Cardiac septum (tissue), 1 donor: ENCODE results near the gene SGMS2. TPM values are rescaled to one million over a fixed set of nuclear protein-coding genes. Genes with fewer than 3 reads are reported as not detected.

ENCODE experiments used
- DNase-seq: peaks from one replicate; pipeline ENCODE4 v3.0.0-alpha.2; 2020; ENCODE audit warnings: low spot score
- intact Hi-C: fragments of 100-400 bp; cut with DNase I; formaldehyde crosslinking; loops from one replicate; pipeline ENCODE4 v1.14.0; 2022
- total RNA-seq: library from RNA; stranded (reverse); fragmentation: NEBNext Ultra II Directional; extraction: Animal tissue kit (Norgen Biotek cat#: 25700); gene quantifications from one replicate; pipeline ENCODE4 v1.2.1, GENCODE V29; 2021
- donor health status: DM: no; HTN: no; CAD: no.

The SGMS2 gene
- total RNA-seq, 1 donor from 2014 or later: 37.8 TPM

DNA sequence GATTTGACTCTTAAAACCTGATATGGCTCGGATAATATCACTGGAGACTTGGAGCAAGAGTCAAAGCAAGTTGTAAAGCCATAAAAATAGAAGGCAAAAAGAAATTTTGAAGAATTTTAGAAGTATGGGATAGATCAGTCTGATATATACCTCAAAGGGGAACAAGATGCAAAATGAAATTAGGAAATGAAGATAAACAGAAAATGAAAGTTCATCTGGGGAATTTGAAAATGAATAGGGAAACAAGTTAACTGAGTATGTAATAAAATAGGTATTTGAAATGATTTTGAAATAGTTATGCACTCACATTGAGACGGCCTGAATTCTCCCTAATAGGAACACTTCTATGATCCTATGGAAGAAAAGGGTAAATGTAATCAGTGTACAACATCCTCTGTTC, 112.3 kb downstream of the SGMS2 start:
- intact Hi-C loops: no loop called here
- DNase-seq: no peak

DNA sequence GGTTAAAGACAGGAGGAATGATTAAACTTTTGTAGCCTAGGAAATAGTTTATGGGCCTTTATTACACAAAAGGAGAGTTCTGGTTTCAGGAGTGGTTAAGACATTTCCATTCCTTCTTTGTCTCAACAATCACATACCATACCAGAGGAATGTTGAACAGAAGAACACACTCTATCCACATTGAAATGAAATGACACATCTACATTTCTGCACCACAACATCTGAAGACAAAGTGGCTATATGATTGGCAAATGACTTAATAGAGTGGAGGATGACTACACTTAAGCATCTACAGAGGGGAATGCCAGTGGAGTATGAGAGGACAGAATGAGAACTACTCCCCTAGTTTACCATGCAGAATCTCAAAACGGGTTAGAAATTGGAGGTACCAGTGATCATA, 114.6 kb downstream of the SGMS2 start:
- DNase-seq: no peak
- intact Hi-C loops: no loop called here

DNA sequence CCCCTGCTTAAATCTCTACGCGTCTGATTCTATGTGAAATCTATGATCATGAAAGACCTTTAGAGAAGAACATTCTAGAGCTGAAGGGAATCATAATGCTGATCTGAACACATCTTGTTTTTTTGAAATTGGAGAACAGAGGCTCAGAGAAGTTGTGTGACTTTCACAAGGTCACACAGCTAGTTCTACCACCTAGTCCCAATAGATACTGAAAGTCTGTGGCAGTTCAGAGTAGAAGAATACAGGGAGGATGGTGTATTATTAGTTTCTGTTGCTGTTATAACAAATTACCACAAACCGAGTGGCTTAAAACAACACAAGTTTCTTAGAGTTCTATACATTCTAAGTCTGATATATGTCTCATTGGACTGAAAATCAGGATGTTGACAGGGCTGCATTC, 121.1 kb downstream of the SGMS2 start:
- intact Hi-C loops: no loop called here
- DNase-seq: no peak

DNA sequence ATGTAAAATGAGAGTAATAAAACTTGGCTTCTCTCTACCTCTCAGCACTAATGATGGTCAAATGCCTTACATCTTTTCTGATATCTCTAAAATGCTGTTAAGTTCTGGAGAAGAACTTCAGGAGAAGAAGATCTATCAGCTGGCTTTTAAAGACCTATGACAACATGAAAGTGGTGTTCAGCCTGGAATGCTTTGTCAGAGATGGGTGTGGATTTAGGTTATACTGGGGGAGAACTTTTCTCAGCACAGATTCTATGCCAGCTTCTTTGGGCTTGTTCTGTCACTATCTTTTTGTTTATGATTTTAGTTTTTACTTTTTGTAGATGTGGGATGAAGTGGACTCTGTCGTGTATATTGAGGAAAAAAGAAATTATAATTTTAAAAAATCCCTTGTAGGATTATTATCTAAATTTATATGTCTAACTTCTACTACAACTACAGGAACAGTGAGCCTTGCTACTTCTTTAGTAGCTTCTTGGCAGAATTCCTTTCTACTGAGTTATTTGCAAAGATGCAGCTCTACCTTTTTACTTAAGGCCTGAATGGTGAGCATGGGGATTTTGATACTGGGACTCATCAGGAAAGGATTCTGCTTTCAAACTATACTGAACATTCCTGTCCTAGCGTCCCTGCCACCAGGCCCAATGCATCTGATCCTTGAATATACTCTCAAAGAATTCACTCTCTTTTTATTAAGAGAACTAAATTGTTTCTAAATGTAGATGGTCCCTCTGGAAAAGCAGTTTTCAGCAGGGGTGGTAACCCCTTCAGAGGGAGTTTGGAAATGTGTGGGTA, 126.2 kb downstream of the SGMS2 start:
- intact Hi-C loops: no loop called here
- no peak for DNase-seq

DNA sequence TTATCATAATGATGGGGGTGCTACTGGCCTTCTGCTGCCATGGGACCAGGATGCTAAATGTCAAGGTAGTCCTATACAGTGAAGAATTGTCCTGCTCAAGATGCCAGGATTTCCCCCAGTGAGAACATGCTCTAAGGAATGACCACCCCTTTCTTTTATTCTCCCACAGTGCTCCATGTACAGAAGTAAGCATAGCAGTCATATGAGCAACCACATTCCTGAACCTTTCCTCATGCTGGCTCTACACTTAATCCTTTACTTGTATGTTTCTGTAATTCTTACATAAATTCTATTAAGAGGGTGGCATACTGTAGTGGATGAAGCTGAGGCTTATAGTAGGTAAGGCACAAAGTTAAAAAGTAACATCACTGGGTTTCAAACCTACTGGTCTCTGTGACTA, 126.8 kb downstream of the SGMS2 start:
- DNase-seq: no peak
- intact Hi-C loops: no loop called here

DNA sequence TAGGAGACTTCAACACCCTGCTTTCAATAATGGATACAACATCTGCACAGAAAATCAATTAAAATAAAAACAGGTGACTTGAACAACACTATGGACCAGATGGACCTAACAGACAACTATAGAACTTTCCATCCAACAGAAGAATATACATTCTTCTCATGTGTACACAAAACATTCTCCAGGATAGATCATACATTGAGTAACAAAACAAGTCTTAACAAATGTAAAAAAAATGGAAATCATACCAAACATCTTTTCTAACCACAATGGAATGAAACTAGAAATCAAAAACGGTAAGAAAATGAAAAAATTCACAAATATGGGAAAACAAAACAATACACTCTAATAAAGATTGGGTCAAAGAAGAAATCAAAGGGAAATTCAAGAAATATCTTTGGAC, 131.3 kb downstream of the SGMS2 start:
- no peak for DNase-seq
- intact Hi-C loops: no loop called here

Other genes with a start within 250 kb of the SGMS2 start
- 13.8 TPM for gene PAPSS1, start 104.7 kb upstream of the SGMS2 start, total RNA-seq
- 10.8 TPM for gene CYP2U1, start 106.6 kb downstream of the SGMS2 start, total RNA-seq
- 121 TPM for gene HADH, start 165.0 kb downstream of the SGMS2 start, total RNA-seq